ENCODE data around the gene OR52W1.

Gene OR52W1

GRCh38 chr11:6194065-6194581 is 4.9 kb upstream of the OR52W1 start:
- no peak for TF ChIP-seq CTCF (IDR thresholded peaks at IDR 0.05; ENCODE audit: borderline replicate concordance, insufficient read depth, low read depth, low read length)

DNA sequence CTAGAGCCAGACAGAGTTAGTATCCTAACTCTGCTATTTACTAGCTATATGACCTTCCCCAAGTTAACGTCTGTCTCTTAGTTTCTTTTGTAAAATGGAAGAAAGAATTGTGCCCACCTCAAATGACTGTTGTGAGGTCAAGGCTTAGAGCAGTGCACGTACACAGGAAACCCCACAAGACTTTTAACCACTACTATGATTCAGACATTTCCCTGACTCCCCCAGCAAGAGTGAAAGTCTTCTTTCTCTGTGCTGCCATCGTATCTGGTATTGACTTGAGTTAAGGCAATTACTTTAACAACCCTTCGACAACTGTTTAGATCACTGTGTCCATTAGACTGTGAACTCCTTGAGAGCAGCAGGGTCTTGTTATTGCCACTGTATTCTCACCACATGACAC is 2.6 kb upstream of the OR52W1 start:
- no peak for TF ChIP-seq CTCF (IDR thresholded peaks at IDR 0.05; ENCODE audit: borderline replicate concordance, insufficient read depth, low read depth, low read length)
- H3K4me3 ChIP-seq (ENCODE audit: low read depth, low read length) = no peak overlapping the region

More at GRCh38 chr11:6194065-6194581, 4.9 kb upstream of the OR52W1 start:
- H3K4me3 ChIP-seq (ENCODE audit: low read depth, low read length) = no peak overlapping the region

GRCh38 chr11:6197466-6198200 is 1.4 kb upstream of the OR52W1 start:
- H3K4me3 ChIP-seq (ENCODE audit: low read depth, low read length) = no peak overlapping the region
- TF ChIP-seq CTCF (IDR thresholded peaks at IDR 0.05; ENCODE audit: borderline replicate concordance, insufficient read depth, low read depth, low read length) = no peak

DNA sequence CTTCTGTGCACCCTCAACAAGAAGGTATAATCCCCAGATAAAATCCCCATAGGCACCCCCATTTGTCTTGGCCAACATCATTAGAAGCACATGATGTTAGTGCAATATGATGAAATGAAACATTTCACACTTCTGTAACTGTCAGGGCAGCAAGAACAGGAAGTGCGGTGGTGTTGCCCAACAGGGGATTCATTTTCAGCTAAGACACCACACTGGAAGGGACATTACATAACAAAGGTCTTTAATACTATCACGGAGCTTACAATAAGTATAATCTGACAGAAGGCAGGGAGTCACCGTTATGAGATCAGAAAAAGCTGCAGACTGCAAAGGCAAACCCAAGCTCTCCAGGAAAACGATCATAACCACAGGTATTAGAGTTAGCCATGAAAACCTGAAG is 2.0 kb downstream of the OR52W1 start:
- no peak for TF ChIP-seq CTCF (IDR thresholded peaks at IDR 0.05; ENCODE audit: borderline replicate concordance, insufficient read depth, low read depth, low read length)
- no peak overlapping the region for H3K4me3 ChIP-seq (ENCODE audit: low read depth, low read length)

DNA sequence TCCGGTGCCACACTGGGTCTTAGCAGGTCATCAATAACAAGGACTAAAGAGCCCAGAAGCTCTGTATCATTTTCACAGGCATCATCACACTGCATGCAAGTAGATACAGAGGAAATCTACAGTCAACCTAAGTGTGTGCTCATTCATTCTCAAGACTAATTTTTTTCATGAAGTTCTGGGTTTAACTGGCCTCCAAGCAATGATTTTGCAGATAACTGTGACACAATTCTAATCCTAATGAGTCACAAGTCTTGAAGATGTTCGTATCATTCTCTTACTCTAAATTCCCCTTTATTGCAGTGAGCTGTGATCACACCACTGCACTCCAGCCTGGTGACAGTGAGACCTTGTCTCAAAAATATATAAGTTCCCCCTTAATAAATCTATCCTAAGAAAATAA is 2.5 kb downstream of the OR52W1 start:
- no peak for TF ChIP-seq CTCF (IDR thresholded peaks at IDR 0.05; ENCODE audit: borderline replicate concordance, insufficient read depth, low read depth, low read length)
- no peak overlapping the region for H3K4me3 ChIP-seq (ENCODE audit: low read depth, low read length)

DNA sequence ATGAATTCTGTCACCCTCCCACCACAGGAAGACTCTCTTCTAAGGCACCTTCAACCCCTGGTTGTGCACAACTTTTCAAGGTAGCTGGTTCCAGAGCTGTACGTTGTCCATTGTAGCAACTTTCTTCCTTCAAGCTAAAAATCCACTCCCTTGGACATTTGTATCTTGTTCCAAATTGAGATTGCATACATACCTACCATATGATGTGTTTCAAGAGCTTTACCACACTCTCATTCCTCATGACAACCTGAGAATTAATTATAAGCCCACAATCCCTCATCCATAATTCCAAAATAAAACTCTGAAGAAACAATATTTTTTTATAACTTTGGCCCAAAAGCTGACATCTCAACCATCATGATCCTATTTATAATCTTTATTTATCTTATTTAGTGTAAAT is 3.0 kb downstream of the OR52W1 start:
- no peak overlapping the region for H3K4me3 ChIP-seq (ENCODE audit: low read depth, low read length)
- no peak for TF ChIP-seq CTCF (IDR thresholded peaks at IDR 0.05; ENCODE audit: borderline replicate concordance, insufficient read depth, low read depth, low read length)

DNA sequence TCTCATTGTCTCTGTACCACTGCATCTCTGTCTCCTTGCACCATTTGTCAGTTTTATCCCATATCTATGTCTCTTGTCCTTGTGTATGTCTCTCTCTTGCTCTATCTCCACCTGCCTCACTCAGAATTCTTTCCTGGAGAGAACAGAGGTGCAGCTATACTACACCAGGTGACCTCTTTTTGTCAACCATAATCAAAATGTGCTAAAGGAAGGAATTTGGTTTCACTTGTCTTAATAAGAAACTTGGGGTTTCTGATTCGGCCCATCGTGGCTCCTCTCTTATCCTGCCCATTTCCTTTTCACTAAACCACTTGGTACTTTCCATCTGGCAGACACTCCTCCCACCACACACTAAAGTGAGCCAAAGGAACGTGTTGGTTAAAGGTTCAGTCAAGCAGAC is 4.3 kb downstream of the OR52W1 start:
- no peak overlapping the region for H3K4me3 ChIP-seq (ENCODE audit: low read depth, low read length)

More for the DNA sequence above, 4.3 kb downstream of the OR52W1 start:
- TF ChIP-seq CTCF (IDR thresholded peaks at IDR 0.05; ENCODE audit: borderline replicate concordance, insufficient read depth, low read depth, low read length) = no peak
